Neural progenitor cell (in vitro differentiated cells): Measurements from ENCODE around the gene INPP5J.

Source experiments
- CTCF ChIP-seq: fragments of 200-600 bp; sonication (generic); IDR thresholded peaks from 2 replicates; pipeline ENCODE4 v1.5.1; 2017; ENCODE audit warnings: antibody characterized with exemption, mild to moderate bottlenecking
- EZH2 ChIP-seq: fragments of 200-600 bp; sonication (generic); IDR thresholded peaks from 2 replicates; pipeline ENCODE4 v1.6.1; 2017; ENCODE audit warnings: antibody characterized with exemption, mild to moderate bottlenecking, moderate library complexity
- EZH2phosphoT487 ChIP-seq: fragments of 200-600 bp; sonication (generic); IDR thresholded peaks from 2 replicates; pipeline ENCODE4 v1.6.1; 2017; ENCODE audit warnings: antibody characterized with exemption

GRCh38 chr22:31173386-31174145 is 50.8 kb downstream of the INPP5J start:
- no peak for TF ChIP-seq EZH2phosphoT487
- no peak for TF ChIP-seq CTCF
- TF ChIP-seq EZH2, result no peak
